Neural crest cell (in vitro differentiated cells): ENCODE measurements around the gene MARK3. TPM values are rescaled to one million over a fixed set of nuclear protein-coding genes. Genes with fewer than 3 reads are reported as not detected.

Source experiments
- DNase-seq: peaks from one replicate; pipeline ENCODE4 v3.0.0; 2021; ENCODE audit warnings: low read depth, mixed read lengths, low spot score
- H3K27ac Mint-ChIP-seq: one replicate; pipeline ENCODE4 v1.8.0; 2021; ENCODE audit warnings: mild to moderate bottlenecking, mixed read lengths; ENCODE audit not compliant: unreplicated experiment
- H3K27me3 Mint-ChIP-seq: 2 replicates; pipeline ENCODE4 v1.8.0; 2021; ENCODE audit warnings: low read depth, mild to moderate bottlenecking, mixed read lengths
- H3K36me3 Mint-ChIP-seq: 2 replicates; pipeline ENCODE4 v1.8.0; 2021; ENCODE audit warnings: low read depth, mild to moderate bottlenecking, mixed read lengths
- H3K4me1 Mint-ChIP-seq: 2 replicates; pipeline ENCODE4 v1.8.0; 2021; ENCODE audit warnings: mixed read lengths
- H3K4me3 Mint-ChIP-seq: one replicate; pipeline ENCODE4 v1.8.0; 2021; ENCODE audit warnings: mild to moderate bottlenecking, mixed read lengths
- H3K9me3 Mint-ChIP-seq: 2 replicates; pipeline ENCODE4 v1.8.0; 2021; ENCODE audit warnings: mixed read lengths
- CTCF ChIP-seq: fragments of 200-600 bp; sonication (generic); conservative IDR thresholded peaks from 2 replicates; pipeline ENCODE4 v1.5.0; 2021; ENCODE audit warnings: antibody characterized with exemption, mild to moderate bottlenecking
- total RNA-seq: library from RNA; stranded (reverse); gene quantifications from 2 replicates; pipeline ENCODE4 v1.2.1, GENCODE V29; 2021

The MARK3 gene
- total RNA-seq, 1 donor from 2014 or later = 98.8 TPM

GRCh38 chr14:103432627-103433026, 47.4 kb downstream of the MARK3 start:
- TF ChIP-seq CTCF = no peak
- Mint-ChIP-seq H3K27me3 (no peaks in the 10 kb centered on the region), H3K4me3 (no peak overlapping the region), H3K36me3 (peaks cover 3% of the 10 kb centered on the region), H3K27ac (no peak overlapping the region), H3K9me3 (no peaks in the 10 kb centered on the region), H3K4me1 (peaks cover 4% of the 10 kb centered on the region)
- no peak for DNase-seq

- no peak for TF ChIP-seq CTCF
- no peaks in the 10 kb centered on the region for H3K27me3 Mint-ChIP-seq
- H3K27ac Mint-ChIP-seq = no peak overlapping the region
- no peak for DNase-seq
- H3K36me3 Mint-ChIP-seq = peaks cover 4% of the 10 kb centered on the region
- H3K4me3 Mint-ChIP-seq = no peak overlapping the region
- H3K4me1 Mint-ChIP-seq = no peaks in the 10 kb centered on the region
- no peaks in the 10 kb centered on the region for H3K9me3 Mint-ChIP-seq
Measured at GRCh38 chr14:103433916-103434563, 48.8 kb downstream of the MARK3 start.

- H3K4me3 Mint-ChIP-seq = no peak overlapping the region
- H3K36me3 Mint-ChIP-seq = peaks cover 7% of the 10 kb centered on the region
- no peaks in the 10 kb centered on the region for H3K9me3 Mint-ChIP-seq
- no peak for TF ChIP-seq CTCF
- no peak for DNase-seq
- H3K27me3 Mint-ChIP-seq = no peaks in the 10 kb centered on the region
- no peak overlapping the region for H3K27ac Mint-ChIP-seq
- no peaks in the 10 kb centered on the region for H3K4me1 Mint-ChIP-seq
Measured at GRCh38 chr14:103434868-103435442, 49.7 kb downstream of the MARK3 start.

- no peak for TF ChIP-seq CTCF
- Mint-ChIP-seq H3K4me3 (no peak overlapping the region), H3K27ac (no peak overlapping the region), H3K9me3 (no peaks in the 10 kb centered on the region), H3K36me3 (peaks cover 9% of the 10 kb centered on the region), H3K4me1 (no peaks in the 10 kb centered on the region), H3K27me3 (no peaks in the 10 kb centered on the region)
- no peak for DNase-seq
Measured at GRCh38 chr14:103436533-103436932, 51.3 kb downstream of the MARK3 start.

GRCh38 chr14:103442288-103442687, 57.1 kb downstream of the MARK3 start:
- no peaks in the 10 kb centered on the region for H3K27me3 Mint-ChIP-seq
- no peak overlapping the region for H3K27ac Mint-ChIP-seq
- TF ChIP-seq CTCF = no peak

More at GRCh38 chr14:103442288-103442687, 57.1 kb downstream of the MARK3 start:
- Mint-ChIP-seq H3K9me3 (no peaks in the 10 kb centered on the region), H3K36me3 (peaks cover 6% of the 10 kb centered on the region), H3K4me3 (no peak overlapping the region), H3K4me1 (peaks cover 3% of the 10 kb centered on the region)
- no peak for DNase-seq
